ENCODE measurements around the gene RFX6.
"Not testable (repeated sequence)": the region's sequence is repeated elsewhere in the genome, so short reads cannot be mapped to it uniquely, and the experiment has no call there.

RFX6 gene

GRCh38 chr6:116876635-116877611 is at the start of gene RFX6:
RFX6 (plus strand) TSS chr6:116877242; CDS start chr6:116877276, 34 bp downstream.
- DNase-seq (ENCODE audit: low spot score), result no peak

GRCh38 chr6:116827561-116828240 is 49.3 kb upstream of the RFX6 start:
- DNase-seq (ENCODE audit: low spot score), result no peak

GRCh38 chr6:116828983-116829382 is 48.1 kb upstream of the RFX6 start, which contains the start of gene GPRC6A:
GPRC6A (minus strand) TSS chr6:116829083; CDS start chr6:116829013, 70 bp downstream.
- DNase-seq (ENCODE audit: low spot score), result no peak

- not testable (repeated sequence) for DNase-seq (ENCODE audit: low spot score)
Measured at GRCh38 chr6:116834526-116834925, 42.5 kb upstream of the RFX6 start.

GRCh38 chr6:116836606-116837342 is 40.3 kb upstream of the RFX6 start:
- no peak for DNase-seq (ENCODE audit: low spot score)

- DNase-seq (ENCODE audit: low spot score), result no peak
Measured at GRCh38 chr6:116840091-116840490, 37.0 kb upstream of the RFX6 start.

GRCh38 chr6:116842459-116842858 is 34.6 kb upstream of the RFX6 start:
- no peak for DNase-seq (ENCODE audit: low spot score)

GRCh38 chr6:116847227-116847626 is 29.8 kb upstream of the RFX6 start:
- no peak for DNase-seq (ENCODE audit: low spot score)

GRCh38 chr6:116858060-116858459 is 19.0 kb upstream of the RFX6 start:
- DNase-seq (ENCODE audit: low spot score), result no peak

- no peak for DNase-seq (ENCODE audit: low spot score)
Measured at GRCh38 chr6:116859264-116859663, 17.8 kb upstream of the RFX6 start.

- DNase-seq (ENCODE audit: low spot score), result no peak
Measured at GRCh38 chr6:116866281-116866871, 10.7 kb upstream of the RFX6 start.

GRCh38 chr6:116872771-116873170 is 4.3 kb upstream of the RFX6 start:
- no peak for DNase-seq (ENCODE audit: low spot score)

GRCh38 chr6:116876107-116876506 is 935 bp upstream of the RFX6 start:
- DNase-seq (ENCODE audit: low spot score), result no peak

GRCh38 chr6:116877743-116878142 is 701 bp downstream of the RFX6 start:
- DNase-seq (ENCODE audit: low spot score), result no peak

GRCh38 chr6:116881236-116881635 is 4.2 kb downstream of the RFX6 start:
- no peak for DNase-seq (ENCODE audit: low spot score)

GRCh38 chr6:116883005-116883404 is 6.0 kb downstream of the RFX6 start:
- DNase-seq (ENCODE audit: low spot score), result no peak

- DNase-seq (ENCODE audit: low spot score), result no peak
Measured at GRCh38 chr6:116884530-116884929, 7.5 kb downstream of the RFX6 start.

- DNase-seq (ENCODE audit: low spot score), result no peak
Measured at GRCh38 chr6:116887168-116887567, 10.1 kb downstream of the RFX6 start.

GRCh38 chr6:116887894-116888293 is 10.9 kb downstream of the RFX6 start:
- DNase-seq (ENCODE audit: low spot score), result no peak

GRCh38 chr6:116888732-116889360 is 11.8 kb downstream of the RFX6 start:
- DNase-seq (ENCODE audit: low spot score), result no peak

- no peak for DNase-seq (ENCODE audit: low spot score)
Measured at GRCh38 chr6:116894669-116895068, 17.6 kb downstream of the RFX6 start.
